RWPE2 (cell line): ENCODE results near the gene CNTF.

Experiments used
- ATAC-seq: fragments of 200-7000 bp; cut with Tn5 transposase; 3 replicates; pipeline ENCODE4 v1.9.1; 2021; ENCODE audit warnings: low read depth
- DNase-seq: peaks from one replicate; pipeline ENCODE4 v3.0.0-alpha.2; 2020; ENCODE audit warnings: low spot score
- H3K27ac ChIP-seq: fragments of 450-650 bp; 2 replicates; pipeline ENCODE4 v1.5.1; 2017; ENCODE audit warnings: mild to moderate bottlenecking; ENCODE audit not compliant: poor library complexity, severe bottlenecking
- H3K27me3 ChIP-seq: fragments of 250-450 bp; sonication (Bioruptor Pico); 2 replicates; pipeline ENCODE4 v1.5.1; 2021; ENCODE audit warnings: mild to moderate bottlenecking, moderate library complexity; ENCODE audit not compliant: insufficient read depth, poor library complexity, severe bottlenecking
- H3K36me3 ChIP-seq: fragments of 250-450 bp; sonication (Bioruptor Pico); 2 replicates; pipeline ENCODE4 v1.5.1; 2020; ENCODE audit warnings: low read depth, mild to moderate bottlenecking, moderate library complexity
- H3K4me1 ChIP-seq: fragments of 250-450 bp; sonication (Bioruptor Pico); 2 replicates; pipeline ENCODE4 v1.5.1; 2021; ENCODE audit warnings: mild to moderate bottlenecking, moderate library complexity; ENCODE audit not compliant: insufficient read depth, poor library complexity, severe bottlenecking
- H3K4me3 ChIP-seq: fragments of 250-450 bp; sonication (Bioruptor Pico); 2 replicates; pipeline ENCODE4 v1.5.1; 2021; ENCODE audit warnings: mild to moderate bottlenecking, moderate library complexity; ENCODE audit not compliant: severe bottlenecking
- H3K9me3 ChIP-seq: fragments of 250-450 bp; sonication (Bioruptor Pico); 2 replicates; pipeline ENCODE4 v1.5.1; 2021; ENCODE audit warnings: mild to moderate bottlenecking, moderate library complexity; ENCODE audit not compliant: severe bottlenecking
- TF ChIP-seq, protein P1 (sequence below): fragments of 450-650 bp; IDR thresholded peaks from one replicate; pipeline ENCODE4 v1.5.1; 2017; ENCODE audit warnings: mild to moderate bottlenecking, moderate library complexity; ENCODE audit not compliant: poor library complexity, severe bottlenecking

The CNTF gene

DNA sequence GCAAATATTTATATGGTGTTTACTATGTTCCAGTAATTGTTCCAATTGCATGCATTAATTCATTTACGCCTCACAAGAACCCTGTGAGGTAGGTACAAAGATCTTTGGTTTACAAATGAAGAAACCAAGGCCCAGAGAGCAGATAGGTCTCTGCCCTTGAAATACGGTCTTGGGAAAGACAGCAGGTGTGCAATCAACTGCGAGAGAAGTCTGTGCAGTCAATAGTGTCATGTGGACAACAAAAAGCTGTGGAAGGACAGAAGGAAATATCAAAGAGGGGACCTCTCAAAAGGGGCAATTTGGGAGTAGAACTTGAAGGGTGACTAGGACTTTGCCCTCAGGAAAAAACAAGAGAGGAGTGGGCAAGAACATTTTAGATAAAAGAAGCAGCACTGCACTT, 8.9 kb downstream of the CNTF start:
- peaks cover 8% of the 10 kb centered on the region; the same call in 1 of the 2 replicates for H3K36me3 ChIP-seq
- no peaks in the 10 kb centered on the region for H3K27me3 ChIP-seq
- DNase-seq (no peak), ATAC-seq (no peak)
- H3K4me1 ChIP-seq = peaks cover 30% of the 10 kb centered on the region
- H3K27ac ChIP-seq = no peak overlapping the region
- no peaks in the 10 kb centered on the region for H3K9me3 ChIP-seq
- TF ChIP-seq, protein P1, sequence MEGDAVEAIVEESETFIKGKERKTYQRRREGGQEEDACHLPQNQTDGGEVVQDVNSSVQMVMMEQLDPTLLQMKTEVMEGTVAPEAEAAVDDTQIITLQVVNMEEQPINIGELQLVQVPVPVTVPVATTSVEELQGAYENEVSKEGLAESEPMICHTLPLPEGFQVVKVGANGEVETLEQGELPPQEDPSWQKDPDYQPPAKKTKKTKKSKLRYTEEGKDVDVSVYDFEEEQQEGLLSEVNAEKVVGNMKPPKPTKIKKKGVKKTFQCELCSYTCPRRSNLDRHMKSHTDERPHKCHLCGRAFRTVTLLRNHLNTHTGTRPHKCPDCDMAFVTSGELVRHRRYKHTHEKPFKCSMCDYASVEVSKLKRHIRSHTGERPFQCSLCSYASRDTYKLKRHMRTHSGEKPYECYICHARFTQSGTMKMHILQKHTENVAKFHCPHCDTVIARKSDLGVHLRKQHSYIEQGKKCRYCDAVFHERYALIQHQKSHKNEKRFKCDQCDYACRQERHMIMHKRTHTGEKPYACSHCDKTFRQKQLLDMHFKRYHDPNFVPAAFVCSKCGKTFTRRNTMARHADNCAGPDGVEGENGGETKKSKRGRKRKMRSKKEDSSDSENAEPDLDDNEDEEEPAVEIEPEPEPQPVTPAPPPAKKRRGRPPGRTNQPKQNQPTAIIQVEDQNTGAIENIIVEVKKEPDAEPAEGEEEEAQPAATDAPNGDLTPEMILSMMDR = no peak
- no peak overlapping the region for H3K4me3 ChIP-seq

- ATAC-seq (no peak), DNase-seq (no peak)
- H3K27ac ChIP-seq = no peak overlapping the region
- no peaks in the 10 kb centered on the region for H3K36me3 ChIP-seq
- no peaks in the 10 kb centered on the region for H3K27me3 ChIP-seq
- H3K9me3 ChIP-seq = no peaks in the 10 kb centered on the region
- TF ChIP-seq, protein P1 = no peak
- no peak overlapping the region for H3K4me3 ChIP-seq
- H3K4me1 ChIP-seq = peaks cover 19% of the 10 kb centered on the region
These were observed 10.0 kb downstream of the CNTF start for GRCh38 chr11:58632510-58632909.

DNA sequence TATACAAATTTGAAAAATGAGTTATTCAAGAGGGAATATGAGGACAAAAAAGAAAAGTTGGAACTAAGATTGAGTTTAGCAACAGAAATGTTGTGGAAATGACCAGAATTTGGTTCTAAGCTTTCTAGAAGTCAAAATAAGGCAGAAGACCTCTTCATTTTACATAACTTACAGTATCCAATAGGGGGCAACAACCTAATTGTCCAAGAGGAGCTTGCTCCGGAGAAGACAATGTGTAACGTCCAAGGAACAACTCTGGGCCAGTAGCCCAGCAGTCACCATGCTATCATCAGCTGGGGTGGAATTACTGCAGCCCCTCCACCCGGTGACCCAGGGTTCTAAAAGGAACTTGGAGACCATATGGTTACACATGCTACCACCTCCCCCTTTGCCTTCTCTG, 14.1 kb downstream of the CNTF start:
- no peaks in the 10 kb centered on the region for H3K36me3 ChIP-seq
- DNase-seq = no peak

DNA sequence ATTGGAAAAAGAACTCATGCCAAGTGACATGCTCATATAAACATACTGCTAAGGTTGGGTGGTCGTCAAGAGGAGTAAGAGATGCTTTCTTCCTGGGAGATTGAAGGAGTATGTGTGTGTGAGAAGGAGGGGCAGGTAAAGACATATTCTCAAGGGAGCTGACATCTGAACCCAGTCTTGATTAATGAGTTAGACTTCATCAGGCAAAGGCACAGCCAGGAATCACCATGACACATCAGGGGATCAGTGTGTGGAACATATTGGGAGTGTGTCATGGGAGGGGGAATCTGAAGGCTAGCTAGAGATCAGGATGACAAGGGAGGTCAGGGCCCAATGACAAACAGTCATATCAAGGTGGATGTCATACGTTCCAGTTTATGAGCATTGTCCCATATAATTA, 14.9 kb downstream of the CNTF start:
- DNase-seq (no peak), ATAC-seq (no peak)
- Histone ChIP-seq H3K27me3 (no peaks in the 10 kb centered on the region), H3K9me3 (no peaks in the 10 kb centered on the region), H3K36me3 (no peaks in the 10 kb centered on the region), H3K4me1 (no peaks in the 10 kb centered on the region), H3K27ac (no peak overlapping the region), H3K4me3 (no peak overlapping the region)
- TF ChIP-seq, protein P1 = no peak

More for the DNA sequence above, 14.1 kb downstream of the CNTF start:
- Histone ChIP-seq H3K4me3 (no peak overlapping the region), H3K27me3 (no peaks in the 10 kb centered on the region), H3K27ac (no peak overlapping the region), H3K9me3 (no peaks in the 10 kb centered on the region), H3K4me1 (no peaks in the 10 kb centered on the region)
- TF ChIP-seq, protein P1 = peak; percentile 12
- no peak for ATAC-seq

DNA sequence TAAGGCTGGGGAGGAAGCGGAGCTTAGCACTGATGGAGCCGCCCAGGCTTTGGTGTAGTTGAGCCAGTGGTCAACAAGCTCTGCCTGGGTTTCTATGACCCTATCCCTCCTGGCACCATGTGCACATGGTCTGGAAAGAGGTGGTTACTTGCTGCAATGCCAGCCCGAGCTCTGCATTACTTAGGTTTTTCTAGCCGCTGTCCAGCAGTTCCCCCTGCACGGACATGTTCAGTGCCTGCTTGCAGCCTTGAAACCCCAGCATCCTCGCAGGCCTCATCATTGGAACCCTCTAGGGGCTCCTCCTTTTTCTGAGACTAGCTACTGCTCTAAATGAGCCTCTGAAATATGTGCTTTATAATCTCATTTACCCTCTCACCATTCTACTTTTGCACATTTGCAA, 16.6 kb downstream of the CNTF start:
- no peaks in the 10 kb centered on the region for H3K27me3 ChIP-seq
- ATAC-seq = no peak
- no peaks in the 10 kb centered on the region for H3K9me3 ChIP-seq
- no peak for DNase-seq
- H3K4me3 ChIP-seq = no peak overlapping the region
- no peaks in the 10 kb centered on the region for H3K36me3 ChIP-seq
- H3K4me1 ChIP-seq = no peaks in the 10 kb centered on the region
- TF ChIP-seq, protein P1 = no peak
- H3K27ac ChIP-seq = no peak overlapping the region
